Kidney (tissue), 14 donors: ENCODE measurements around the gene GMDS. TPM values are rescaled to one million over a fixed set of nuclear protein-coding genes. Genes with fewer than 3 reads are reported as not detected.
A peak's percentile ranks its signal among the peaks of the same experiment; 100 is the strongest.

Experiments used
- DNase-seq, 5 donors: peaks; one replicate each; pipeline ENCODE4 v3.0.0-alpha.2; 2013 to 2020
- FAIRE-seq: peaks from 2 replicates; lab custom pipeline; 2012; peaks lifted over from hg19 to GRCh38; lab: Jason Lieb, UNC
- H3K27ac ChIP-seq, 2 donors: one replicate each; pipeline ENCODE4 v1.7.0; 2013; ENCODE audit warnings: low read depth in 2 of 2, low read length in 2 of 2, inconsistent platforms in 1 of 2
- H3K27me3 ChIP-seq: one replicate; pipeline ENCODE4 v1.7.1; 2013; ENCODE audit warnings: low read length, inconsistent platforms; ENCODE audit not compliant: control insufficient read depth, insufficient read depth
- H3K36me3 ChIP-seq, 3 donors: one replicate each; pipeline versions ENCODE4 v1.7.0 to v1.7.1; 2013; ENCODE audit warnings: low read length in 3 of 3, control low read depth in 1 of 3, inconsistent platforms in 1 of 3; ENCODE audit not compliant: insufficient read depth in 3 of 3, control insufficient read depth in 2 of 3
- H3K4me1 ChIP-seq, 3 donors: one replicate each; pipeline versions ENCODE4 v1.7.0 to v1.7.1; 2013; ENCODE audit warnings: low read length in 3 of 3, inconsistent platforms in 1 of 3, low read depth in 1 of 3; ENCODE audit not compliant: control insufficient read depth in 2 of 3, insufficient read depth in 2 of 3
- H3K4me3 ChIP-seq, 3 donors: one replicate each; pipeline versions ENCODE4 v1.7.0 to v1.8.1; 2013; ENCODE audit warnings: low read length in 3 of 3, control low read depth in 1 of 3, inconsistent platforms in 1 of 3
- H3K9ac ChIP-seq, 3 donors: one replicate each; pipeline versions ENCODE4 v1.7.0 to v1.7.1; 2013; ENCODE audit warnings: low read length in 3 of 3, control low read depth in 1 of 3, inconsistent platforms in 1 of 3
- H3K9me3 ChIP-seq, 3 donors: one replicate each; pipeline versions ENCODE4 v1.7.0 to v1.7.1; 2013; ENCODE audit warnings: low read length in 3 of 3, control low read depth in 1 of 3, inconsistent platforms in 1 of 3; ENCODE audit not compliant: control insufficient read depth in 2 of 3, insufficient read depth in 1 of 3
- intact Hi-C: fragments of 100-400 bp; cut with DNase I; formaldehyde crosslinking; loops from one replicate; pipeline ENCODE4 v1.11.1; 2022
- polyA plus RNA-seq: library from polyadenylated mRNA; stranded (reverse); fragments of 350-450 nt; fragmentation: Illumina TruSeq; extraction: RNeasy Lipid Tissue Mini Kit (QIAGEN cat#74804); gene quantifications from one replicate; pipeline ENCODE4 v1.2.3, GENCODE V29; 2014; ENCODE audit warnings: low read depth, low replicate concordance; ENCODE audit not compliant: insufficient read depth
- total RNA-seq: library from RNA; stranded (reverse); fragmentation: NEBNext Ultra II Directional; extraction: Animal tissue kit (Norgen Biotek cat#: 25700); gene quantifications from one replicate; pipeline ENCODE4 v1.2.1, GENCODE V29; 2021
- TF ChIP-seq, protein P1 (sequence below): IDR thresholded peaks from 3 replicates; pipeline ENCODE4 v1.5.1; 2012; ENCODE audit warnings: mild to moderate bottlenecking, moderate library complexity, borderline replicate concordance; ENCODE audit not compliant: insufficient read depth; ENCODE audit errors: extremely low read depth
- donor health status: control.
- donor health status: control.
- donor health status: control.
- donor health status: control.
- donor health status: control.
- donor health status: DM: yes; HTN: yes; CAD: no.
- donor health status: Normal renal cell carcinoma (clear cell type).

GMDS gene
- total and polyA plus RNA-seq, 2 donors from 2014 or later = 49.6 to 63.7 TPM

DNA sequence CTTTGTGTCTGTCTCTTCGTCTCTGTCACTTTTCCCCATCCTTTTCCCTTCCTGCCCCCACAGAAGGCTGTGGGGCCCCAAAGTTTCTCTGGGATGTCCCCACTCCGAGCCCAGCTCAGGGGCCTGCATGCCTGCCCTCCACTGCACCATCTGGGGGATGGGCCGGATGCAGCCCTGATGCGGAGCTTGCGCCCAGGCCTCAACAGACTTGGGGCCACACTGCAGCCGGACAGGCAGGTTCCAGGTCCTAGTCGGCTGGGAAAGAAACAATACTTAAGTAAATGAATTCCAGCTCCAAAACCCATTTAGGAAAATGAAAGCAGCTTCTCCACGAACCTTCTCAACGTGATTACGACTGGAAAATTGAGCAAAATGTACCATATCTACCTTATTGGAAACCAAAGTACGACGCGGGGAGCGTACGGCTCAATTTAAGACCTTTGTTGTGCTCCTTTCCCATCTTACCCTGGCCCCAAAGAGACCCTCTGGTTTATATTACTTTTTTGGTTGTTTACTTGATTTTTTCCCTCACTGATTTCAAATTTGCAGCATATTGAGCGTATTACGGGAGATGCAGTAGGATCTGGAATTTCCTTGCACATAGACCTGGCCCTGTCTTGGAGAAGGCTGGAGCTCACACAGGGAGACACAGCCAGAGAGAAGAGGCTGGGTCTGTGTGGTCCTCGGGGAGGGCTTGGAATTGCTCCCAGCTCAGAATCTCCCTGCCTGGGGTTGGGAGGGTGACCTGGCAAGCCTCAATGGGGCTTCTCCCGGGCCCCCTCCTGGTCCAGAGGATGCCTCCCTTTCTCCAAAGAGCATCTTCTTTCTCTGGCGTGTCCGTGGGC, 627.7 kb downstream of the GMDS start:
- intact Hi-C loops = no loop called here
- peaks cover 2% of the 10 kb centered on the region for H3K27me3 ChIP-seq
- no peaks in the 10 kb centered on the region for H3K36me3 ChIP-seq
- H3K4me1 ChIP-seq = peaks cover 0 to 2% (median 0%) of the 10 kb centered on the region in 3 donors
- peak overlapping the region in 1 of 3 donors; percentile 51 for H3K9ac ChIP-seq
- H3K9me3 ChIP-seq = no peaks in the 10 kb centered on the region
- DNase-seq (peak in 2 of 5 donors; percentile 53 to 74), FAIRE-seq (no peak)
- no peak overlapping the region for H3K4me3 ChIP-seq
- TF ChIP-seq, protein P1, sequence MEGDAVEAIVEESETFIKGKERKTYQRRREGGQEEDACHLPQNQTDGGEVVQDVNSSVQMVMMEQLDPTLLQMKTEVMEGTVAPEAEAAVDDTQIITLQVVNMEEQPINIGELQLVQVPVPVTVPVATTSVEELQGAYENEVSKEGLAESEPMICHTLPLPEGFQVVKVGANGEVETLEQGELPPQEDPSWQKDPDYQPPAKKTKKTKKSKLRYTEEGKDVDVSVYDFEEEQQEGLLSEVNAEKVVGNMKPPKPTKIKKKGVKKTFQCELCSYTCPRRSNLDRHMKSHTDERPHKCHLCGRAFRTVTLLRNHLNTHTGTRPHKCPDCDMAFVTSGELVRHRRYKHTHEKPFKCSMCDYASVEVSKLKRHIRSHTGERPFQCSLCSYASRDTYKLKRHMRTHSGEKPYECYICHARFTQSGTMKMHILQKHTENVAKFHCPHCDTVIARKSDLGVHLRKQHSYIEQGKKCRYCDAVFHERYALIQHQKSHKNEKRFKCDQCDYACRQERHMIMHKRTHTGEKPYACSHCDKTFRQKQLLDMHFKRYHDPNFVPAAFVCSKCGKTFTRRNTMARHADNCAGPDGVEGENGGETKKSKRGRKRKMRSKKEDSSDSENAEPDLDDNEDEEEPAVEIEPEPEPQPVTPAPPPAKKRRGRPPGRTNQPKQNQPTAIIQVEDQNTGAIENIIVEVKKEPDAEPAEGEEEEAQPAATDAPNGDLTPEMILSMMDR = no peak
- peak overlapping the region; percentile 41 to 57 for H3K27ac ChIP-seq

DNA sequence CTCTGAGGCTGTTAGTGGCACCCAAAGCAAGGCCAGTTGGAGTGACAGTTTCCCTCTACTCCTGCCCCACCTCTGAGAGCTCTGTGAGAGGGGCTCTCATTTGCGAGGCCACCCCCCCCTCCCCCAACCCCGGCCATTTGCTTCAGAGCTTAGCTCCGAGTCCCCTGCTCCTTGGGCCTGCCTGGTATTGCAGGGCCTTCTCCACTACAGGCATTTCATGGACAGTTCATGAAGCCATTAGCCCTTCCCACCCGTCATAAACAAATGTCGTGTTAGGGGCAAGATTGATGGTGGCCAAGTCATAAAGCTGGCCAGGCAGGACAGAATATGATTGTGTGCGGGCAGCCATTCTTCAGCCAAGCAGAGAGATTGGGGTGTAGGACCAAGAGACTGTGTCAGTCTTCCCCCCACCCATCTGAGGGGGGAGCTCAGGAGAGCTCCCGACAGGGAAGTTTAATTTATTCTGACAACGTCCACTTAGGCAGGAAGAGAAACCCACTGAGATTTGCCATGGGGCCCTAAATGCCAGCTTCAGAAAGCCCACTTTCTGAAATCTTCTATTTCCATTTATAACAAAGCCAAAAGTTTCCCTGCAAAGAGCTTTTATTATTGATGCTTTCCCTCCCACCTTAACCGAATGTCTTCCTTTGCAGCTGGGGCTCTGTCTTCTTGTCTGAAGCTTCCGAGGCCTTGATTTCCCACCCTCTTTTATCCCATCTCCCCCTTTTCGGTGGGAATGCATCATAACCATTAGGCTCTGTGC, 628.5 kb downstream of the GMDS start:
- Histone ChIP-seq H3K27me3 (peaks cover 5% of the 10 kb centered on the region), H3K9me3 (no peaks in the 10 kb centered on the region), H3K4me3 (peak overlapping the region in 2 of 3 donors; percentile 6 to 12), H3K36me3 (peaks cover 0 to 3% (median 0%) of the 10 kb centered on the region in 3 donors), H3K4me1 (peaks cover 0 to 2% (median under 1%) of the 10 kb centered on the region in 3 donors), H3K9ac (peak overlapping the region in 1 of 3 donors; percentile 51), H3K27ac (peak overlapping the region; percentile 32 to 71)
- FAIRE-seq = no peak
- intact Hi-C loops = no loop called here
- peak; percentile 67 to 76 (median 71) for DNase-seq
- TF ChIP-seq, protein P1 = no peak

DNA sequence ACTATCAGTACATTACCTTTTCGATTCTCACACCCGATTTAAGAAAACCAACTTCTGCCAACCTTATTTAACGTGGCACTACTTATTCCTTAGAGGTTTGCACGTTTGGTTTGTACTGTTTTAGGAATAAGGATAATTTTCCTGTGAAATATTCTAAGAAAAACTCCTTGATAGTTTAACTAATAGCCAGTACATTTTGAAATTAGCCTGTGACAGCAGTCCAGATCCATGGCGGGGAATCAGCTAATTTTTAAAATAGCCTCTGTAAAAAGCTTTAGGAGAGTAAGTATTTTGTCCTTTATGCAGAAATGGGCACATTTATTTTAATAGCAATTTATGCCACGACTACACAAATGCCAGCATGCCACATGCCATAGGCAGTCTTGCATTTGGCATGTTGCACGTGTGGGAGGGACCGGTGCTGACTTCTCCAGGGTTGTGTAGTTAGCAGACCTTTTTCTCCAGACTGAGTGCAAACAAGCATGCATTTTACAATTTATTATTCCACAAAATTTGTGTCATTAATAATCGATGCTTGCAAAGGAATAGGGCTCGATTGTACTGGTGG, 629.5 kb downstream of the GMDS start:
- Histone ChIP-seq H3K27ac (peak overlapping the region; percentile 32 to 55), H3K4me3 (peak overlapping the region in 2 of 3 donors; percentile 21 to 48), H3K4me1 (peaks cover 0 to 2% (median 2%) of the 10 kb centered on the region in 3 donors), H3K9me3 (no peaks in the 10 kb centered on the region), H3K36me3 (peaks cover 0 to 3% (median 0%) of the 10 kb centered on the region in 3 donors), H3K27me3 (peaks cover 5% of the 10 kb centered on the region), H3K9ac (peak overlapping the region in 2 of 3 donors; percentile 15 to 59)
- DNase-seq (peak in 3 of 5 donors; percentile 31 to 60 (median 52)), FAIRE-seq (no peak)
- TF ChIP-seq, protein P1 = no peak
- intact Hi-C loops = no loop called here
